Left ventricle myocardium inferior (tissue), 1 donor: Measurements from ENCODE around the gene PRKD1. TPM values are rescaled to one million over a fixed set of nuclear protein-coding genes. Genes with fewer than 3 reads are reported as not detected.
A peak's percentile ranks its signal among the peaks of the same experiment; 100 is the strongest.

Source experiments
- DNase-seq: peaks from one replicate; pipeline ENCODE4 v3.0.0-alpha.2; 2020
- H3K27ac ChIP-seq: fragments of 200-600 bp; replicated peaks from 2 replicates; pipeline ENCODE4 v1.8.0; 2021
- H3K27me3 ChIP-seq: fragments of 200-600 bp; 2 replicates; pipeline ENCODE4 v1.8.0; 2021; ENCODE audit warnings: low read depth
- H3K36me3 ChIP-seq: fragments of 200-600 bp; 2 replicates; pipeline ENCODE4 v1.8.0; 2021
- H3K4me1 ChIP-seq: fragments of 200-600 bp; 2 replicates; pipeline ENCODE4 v1.8.0; 2021
- H3K4me3 ChIP-seq: fragments of 200-600 bp; 2 replicates; pipeline ENCODE4 v1.8.0; 2021; ENCODE audit warnings: mild to moderate bottlenecking, moderate library complexity
- H3K9me3 ChIP-seq: fragments of 200-600 bp; replicated peaks from 2 replicates; pipeline ENCODE4 v1.8.0; 2021
- intact Hi-C: fragments of 100-400 bp; cut with micrococcal nuclease; formaldehyde crosslinking; loops from one replicate; pipeline ENCODE4 v1.11.0; 2022
- total RNA-seq: library from RNA; stranded (reverse); fragmentation: NEBNext Ultra II Directional; extraction: Animal tissue kit (Norgen Biotek cat#: 25700); gene quantifications from one replicate; pipeline ENCODE4 v1.2.1, GENCODE V29; 2021
- TF ChIP-seq, protein P1 (sequence below): fragments of 200-600 bp; IDR thresholded peaks from 2 replicates; pipeline ENCODE4 v1.8.0; 2021; ENCODE audit warnings: antibody characterized with exemption, mild to moderate bottlenecking, borderline replicate concordance
- donor health status: DM: no; HTN: yes; CAD: no; lungs with severe emphysema.

Gene PRKD1
- total RNA-seq, 1 donor from 2014 or later: 3.1 TPM

GRCh38 chr14:29815016-29815674, 112.5 kb downstream of the PRKD1 start:
- intact Hi-C loops: no loop called here
- no peaks in the 10 kb centered on the region for H3K27me3 ChIP-seq

DNA sequence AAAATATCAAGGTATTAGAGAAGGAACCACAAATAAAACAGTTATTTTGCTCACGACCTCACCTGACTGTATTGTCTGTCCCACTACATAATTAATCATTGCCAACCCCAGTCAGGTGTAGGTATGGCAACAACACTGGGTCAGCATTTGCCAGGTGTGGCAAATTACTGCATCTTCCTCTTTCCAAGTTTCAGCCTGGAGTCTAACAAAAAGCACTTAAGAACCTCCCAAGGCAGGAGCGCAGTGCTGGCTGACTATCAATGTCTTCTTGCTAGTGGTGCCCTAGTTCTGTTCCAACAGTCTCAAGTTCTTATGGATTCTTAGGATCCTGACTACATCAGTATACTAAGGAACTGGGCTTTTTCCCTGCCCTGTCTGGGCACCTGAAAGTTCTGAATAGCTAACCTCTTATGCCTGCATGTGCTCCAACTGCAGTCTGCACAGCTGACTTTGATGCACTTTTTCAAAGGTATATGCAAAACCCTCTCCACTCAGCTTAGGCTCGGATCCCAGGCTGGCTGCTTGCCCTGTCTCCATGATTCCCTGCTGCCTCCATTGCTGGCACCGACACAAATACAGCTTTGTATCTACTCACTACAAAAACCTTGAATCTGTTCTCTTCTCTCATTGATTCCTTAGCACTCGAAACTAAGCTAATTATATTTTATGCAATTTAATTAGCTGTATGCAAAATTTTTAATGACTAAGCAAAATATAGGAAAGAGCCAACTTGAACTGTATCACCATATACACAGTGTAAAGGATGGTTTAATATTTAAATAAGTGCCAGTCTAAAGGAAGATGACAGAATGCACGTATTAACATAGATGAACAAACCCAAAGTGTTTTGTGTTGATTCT, 113.3 kb downstream of the PRKD1 start:
- H3K9me3 ChIP-seq: no peaks in the 10 kb centered on the region
- TF ChIP-seq, protein P1, sequence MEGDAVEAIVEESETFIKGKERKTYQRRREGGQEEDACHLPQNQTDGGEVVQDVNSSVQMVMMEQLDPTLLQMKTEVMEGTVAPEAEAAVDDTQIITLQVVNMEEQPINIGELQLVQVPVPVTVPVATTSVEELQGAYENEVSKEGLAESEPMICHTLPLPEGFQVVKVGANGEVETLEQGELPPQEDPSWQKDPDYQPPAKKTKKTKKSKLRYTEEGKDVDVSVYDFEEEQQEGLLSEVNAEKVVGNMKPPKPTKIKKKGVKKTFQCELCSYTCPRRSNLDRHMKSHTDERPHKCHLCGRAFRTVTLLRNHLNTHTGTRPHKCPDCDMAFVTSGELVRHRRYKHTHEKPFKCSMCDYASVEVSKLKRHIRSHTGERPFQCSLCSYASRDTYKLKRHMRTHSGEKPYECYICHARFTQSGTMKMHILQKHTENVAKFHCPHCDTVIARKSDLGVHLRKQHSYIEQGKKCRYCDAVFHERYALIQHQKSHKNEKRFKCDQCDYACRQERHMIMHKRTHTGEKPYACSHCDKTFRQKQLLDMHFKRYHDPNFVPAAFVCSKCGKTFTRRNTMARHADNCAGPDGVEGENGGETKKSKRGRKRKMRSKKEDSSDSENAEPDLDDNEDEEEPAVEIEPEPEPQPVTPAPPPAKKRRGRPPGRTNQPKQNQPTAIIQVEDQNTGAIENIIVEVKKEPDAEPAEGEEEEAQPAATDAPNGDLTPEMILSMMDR: no peak
- peaks cover 37% of the 10 kb centered on the region for H3K4me1 ChIP-seq
- DNase-seq: peak; percentile 74
- H3K36me3 ChIP-seq: no peaks in the 10 kb centered on the region
- no peak overlapping the region for H3K27ac ChIP-seq
- no peak overlapping the region for H3K4me3 ChIP-seq
- intact Hi-C loops: no loop called here
- no peaks in the 10 kb centered on the region for H3K27me3 ChIP-seq

More at GRCh38 chr14:29815016-29815674, 112.5 kb downstream of the PRKD1 start:
- Histone ChIP-seq H3K4me1 (peaks cover 29% of the 10 kb centered on the region), H3K9me3 (no peaks in the 10 kb centered on the region), H3K4me3 (no peak overlapping the region), H3K27ac (no peak overlapping the region), H3K36me3 (no peaks in the 10 kb centered on the region)
- TF ChIP-seq, protein P1: no peak
- no peak for DNase-seq

- Histone ChIP-seq H3K4me3 (no peak overlapping the region), H3K36me3 (no peaks in the 10 kb centered on the region), H3K27ac (no peak overlapping the region), H3K4me1 (peaks cover 37% of the 10 kb centered on the region), H3K9me3 (no peaks in the 10 kb centered on the region), H3K27me3 (no peaks in the 10 kb centered on the region)
- DNase-seq: no peak
- TF ChIP-seq, protein P1: no peak
- intact Hi-C loops: no loop called here
Measured at GRCh38 chr14:29810682-29811081, 117.0 kb downstream of the PRKD1 start.

DNA sequence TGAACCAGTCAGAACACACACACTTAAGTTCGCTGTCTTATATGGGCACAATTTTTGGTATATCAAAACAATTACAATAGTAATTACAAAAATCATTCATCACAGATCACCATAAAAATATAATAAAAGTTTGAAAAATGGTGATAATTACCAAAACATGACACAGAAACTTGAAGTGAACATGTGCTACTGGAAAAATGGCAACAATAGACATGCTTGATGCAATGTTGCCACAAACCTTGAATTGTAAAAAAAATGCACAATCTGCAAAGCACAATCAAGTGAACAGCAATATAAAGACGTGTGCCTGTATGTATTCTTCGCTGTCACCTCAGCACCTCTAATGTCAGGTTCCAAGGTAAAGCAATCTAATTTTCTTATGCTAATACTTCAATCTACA, 117.6 kb downstream of the PRKD1 start:
- Histone ChIP-seq H3K27ac (no peak overlapping the region), H3K4me1 (peaks cover 42% of the 10 kb centered on the region), H3K36me3 (no peaks in the 10 kb centered on the region), H3K4me3 (no peak overlapping the region), H3K27me3 (no peaks in the 10 kb centered on the region), H3K9me3 (no peaks in the 10 kb centered on the region)
- TF ChIP-seq, protein P1: no peak
- DNase-seq: no peak
- intact Hi-C loops: no loop called here

- intact Hi-C loops: no loop called here
- Histone ChIP-seq H3K27ac (no peak overlapping the region), H3K4me3 (no peak overlapping the region)
Measured at GRCh38 chr14:29806124-29806517, 121.5 kb downstream of the PRKD1 start.

More at GRCh38 chr14:29806124-29806517, 121.5 kb downstream of the PRKD1 start:
- DNase-seq: no peak
- no peaks in the 10 kb centered on the region for H3K36me3 ChIP-seq
- peaks cover 32% of the 10 kb centered on the region for H3K4me1 ChIP-seq
- H3K27me3 ChIP-seq: no peaks in the 10 kb centered on the region
- no peaks in the 10 kb centered on the region for H3K9me3 ChIP-seq
- TF ChIP-seq, protein P1: no peak
